SK-N-MC (cell line): ENCODE measurements around the gene APBB1.

Experiments used
- EZH2 ChIP-seq: fragments of 200-600 bp; sonication (generic); IDR thresholded peaks from one replicate; pipeline ENCODE4 v1.6.1; 2017; ENCODE audit warnings: antibody characterized with exemption
- POLR2AphosphoS5 ChIP-seq: IDR thresholded peaks from 2 replicates; pipeline ENCODE4 v1.6.1; 2012; ENCODE audit warnings: mild to moderate bottlenecking, low read depth, low read length, borderline replicate concordance

DNA sequence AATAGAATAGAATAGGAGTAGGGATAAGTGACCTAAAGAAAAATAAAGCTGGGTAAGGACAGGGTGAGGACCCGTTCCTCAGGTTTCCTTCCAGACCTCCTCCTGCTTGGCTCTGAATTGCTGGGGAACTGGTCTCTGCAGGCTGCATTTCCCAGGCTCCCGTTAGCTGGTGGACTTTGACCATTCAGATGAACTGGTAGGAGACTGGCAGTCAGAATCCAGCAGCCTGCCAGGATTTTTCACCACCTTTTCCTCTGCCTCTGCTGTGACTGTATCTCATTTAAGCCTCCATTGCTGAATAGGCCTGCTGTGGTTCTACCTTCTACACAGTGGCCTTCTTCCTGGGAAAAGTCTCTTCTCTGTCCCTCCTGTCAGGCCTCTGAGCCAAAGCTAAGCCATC, 53.2 kb downstream of the APBB1 start:
- TF ChIP-seq EZH2 (no peak), POLR2AphosphoS5 (no peak)
